Activated CD4-positive, alpha-beta memory T cell treated with anti-CD3 and anti-CD28 coated beads for 36 hours (primary cell): ENCODE results near the gene ORC6. TPM values are rescaled to one million over a fixed set of nuclear protein-coding genes. Genes with fewer than 3 reads are reported as not detected.

ENCODE experiments used
- CTCF ChIA-PET: fragments of 350-600 bp; sonication (Branson Sonifier 250); formaldehyde crosslinking; loops from one replicate; lab custom pipeline; 2021; ENCODE audit warnings: antibody characterized with exemption, inconsistent platforms; lab: Charles Lee
- POLR2A ChIA-PET: fragments of 350-600 bp; sonication (Branson Sonifier 250); formaldehyde crosslinking; loops from one replicate; lab custom pipeline; 2021; ENCODE audit warnings: antibody characterized with exemption; lab: Charles Lee
- DNase-seq: peaks from one replicate; pipeline ENCODE4 v3.0.0-alpha.2; 2020
- H3K27ac Mint-ChIP-seq: one replicate; pipeline ENCODE4 v1.8.0; 2021; ENCODE audit warnings: mixed read lengths
- H3K27me3 Mint-ChIP-seq: one replicate; pipeline ENCODE4 v1.8.0; 2021; ENCODE audit warnings: mixed read lengths
- H3K36me3 Mint-ChIP-seq: one replicate; pipeline ENCODE4 v1.8.0; 2021; ENCODE audit warnings: mixed read lengths
- H3K4me1 Mint-ChIP-seq: one replicate; pipeline ENCODE4 v1.8.0; 2021; ENCODE audit warnings: low read depth, mixed read lengths
- H3K4me3 Mint-ChIP-seq: one replicate; pipeline ENCODE4 v1.8.0; 2021; ENCODE audit warnings: mild to moderate bottlenecking, mixed read lengths
- H3K9me3 Mint-ChIP-seq: one replicate; pipeline ENCODE4 v1.8.0; 2021; ENCODE audit warnings: mixed read lengths
- intact Hi-C: fragments of 100-400 bp; cut with micrococcal nuclease; formaldehyde crosslinking; loops from one replicate; pipeline ENCODE4 v1.15.1; 2023
- total RNA-seq, 2 experiments: library from RNA; stranded (reverse); gene quantifications; one replicate each; pipeline ENCODE4 v1.2.3, GENCODE V29; 2021

ORC6 gene
- total RNA-seq, 2 experiments from 2014 or later: 48.6 to 51.7 TPM

DNA sequence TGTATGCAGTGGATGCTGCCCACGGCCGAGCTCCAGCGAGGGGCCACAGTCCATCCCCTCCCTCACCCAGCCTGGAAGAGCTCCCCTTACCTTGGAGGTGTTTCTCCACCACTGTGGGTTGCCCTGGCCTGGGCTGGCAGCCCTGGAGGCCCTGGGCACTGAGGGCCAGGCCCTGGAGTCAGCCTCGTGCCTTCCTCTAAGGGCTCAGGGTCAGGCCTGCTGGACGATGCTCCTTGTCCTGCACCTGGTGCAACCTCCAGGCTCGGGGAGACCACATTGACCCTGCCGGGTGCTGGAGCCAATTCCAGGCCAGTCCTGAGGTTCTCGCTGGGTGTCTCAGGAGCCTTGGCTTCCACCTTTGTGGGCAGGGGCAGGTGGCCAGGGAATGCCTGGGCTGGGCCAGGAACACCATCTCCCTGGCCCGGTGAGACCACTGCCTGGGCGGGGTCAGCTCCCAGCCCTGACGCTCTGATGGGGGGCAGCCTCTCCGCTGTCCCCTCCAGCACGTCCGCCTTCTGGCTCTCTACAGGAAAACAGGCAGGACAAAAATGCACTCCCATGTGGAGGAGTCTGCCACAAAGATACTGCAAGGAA is 48.3 kb downstream of the ORC6 start:
- no peak overlapping the region for H3K27ac Mint-ChIP-seq
- H3K27me3 Mint-ChIP-seq: no peaks in the 10 kb centered on the region
- H3K4me3 Mint-ChIP-seq: no peak overlapping the region
- intact Hi-C loops: no loop called here
- POLR2A ChIA-PET: interaction anchor here (0.5 kb wide), 1 partner anchor 74 kb away, joined by 4 read pairs; no protein-coding TSS in a partner anchor
- no peaks in the 10 kb centered on the region for H3K4me1 Mint-ChIP-seq
- H3K9me3 Mint-ChIP-seq: no peaks in the 10 kb centered on the region
- CTCF ChIA-PET: interaction anchor here (1.4 kb wide), 1 partner anchor 64 kb away, joined by 3 read pairs; no protein-coding TSS in a partner anchor
- DNase-seq: no peak
- no peaks in the 10 kb centered on the region for H3K36me3 Mint-ChIP-seq

GRCh38 chr16:46739934-46740333 is 50.5 kb downstream of the ORC6 start:
- ChIA-PET POLR2A (no interaction called here), CTCF (no interaction called here)
- Mint-ChIP-seq H3K36me3 (no peaks in the 10 kb centered on the region), H3K27ac (no peak overlapping the region), H3K27me3 (no peaks in the 10 kb centered on the region), H3K9me3 (no peaks in the 10 kb centered on the region), H3K4me3 (no peak overlapping the region), H3K4me1 (peaks cover 4% of the 10 kb centered on the region)
- intact Hi-C loops: no loop called here
- DNase-seq: no peak

DNA sequence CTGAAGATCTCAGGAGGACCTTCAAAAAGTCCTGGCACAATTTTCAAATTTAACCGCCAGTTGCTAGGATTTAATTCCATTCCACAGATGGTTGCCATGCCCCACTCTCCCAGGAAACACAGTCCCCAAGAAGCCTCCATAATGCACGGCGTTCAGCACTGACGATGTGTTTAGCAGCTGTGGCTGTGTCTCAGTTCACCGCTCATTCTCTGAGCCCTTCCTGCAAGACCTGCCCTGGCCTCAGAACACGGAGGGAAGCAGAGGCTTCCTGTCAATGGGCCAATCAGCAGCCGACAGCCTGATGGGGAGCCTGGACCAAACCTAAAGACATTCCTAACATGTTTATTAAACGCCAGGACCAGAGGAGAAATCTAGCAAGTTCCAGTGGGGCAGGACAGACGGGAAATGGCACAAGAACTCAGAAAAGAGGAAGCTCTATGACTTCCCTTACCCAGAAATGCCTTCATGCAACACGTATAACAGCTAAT is 53.8 kb downstream of the ORC6 start:
- Mint-ChIP-seq H3K27ac (no peak overlapping the region), H3K36me3 (no peaks in the 10 kb centered on the region), H3K4me3 (no peak overlapping the region), H3K27me3 (no peaks in the 10 kb centered on the region), H3K9me3 (no peaks in the 10 kb centered on the region), H3K4me1 (peaks cover 4% of the 10 kb centered on the region)
- CTCF ChIA-PET: interaction anchor here (0.8 kb wide), 2 partner anchors 56 to 58 kb away, joined by 3 to 4 read pairs; no protein-coding TSS in a partner anchor
- DNase-seq: no peak
- POLR2A ChIA-PET: no interaction called here
- intact Hi-C loops: no loop called here

DNA sequence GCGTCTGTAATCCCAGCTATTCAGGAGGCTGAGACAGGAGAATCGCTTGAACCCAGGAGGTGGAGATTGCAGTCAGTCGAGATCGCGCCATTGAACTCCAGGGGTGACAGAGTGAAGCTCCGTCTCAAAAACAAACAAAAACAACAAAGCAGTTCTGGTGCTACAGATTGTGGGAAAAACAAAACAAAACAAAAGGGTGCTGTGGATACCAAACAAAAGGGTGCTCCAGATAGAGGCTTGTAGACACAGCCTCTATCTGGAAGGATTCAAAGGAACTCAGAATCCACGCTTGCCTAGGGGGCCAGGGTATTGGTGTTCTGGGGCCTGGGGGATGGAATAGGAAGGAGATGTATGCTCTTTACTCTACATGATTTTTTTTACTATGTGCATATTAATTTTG is 56.2 kb downstream of the ORC6 start:
- intact Hi-C loops: no loop called here
- peaks cover 4% of the 10 kb centered on the region for H3K4me1 Mint-ChIP-seq
- ChIA-PET POLR2A (no interaction called here), CTCF (interaction anchor here (0.7 kb wide), 1 partner anchor 38 kb away, joined by 3 read pairs; no protein-coding TSS in a partner anchor)
- no peak for DNase-seq
- no peaks in the 10 kb centered on the region for H3K27me3 Mint-ChIP-seq
- H3K36me3 Mint-ChIP-seq: no peaks in the 10 kb centered on the region
- no peak overlapping the region for H3K4me3 Mint-ChIP-seq
- no peak overlapping the region for H3K27ac Mint-ChIP-seq
- H3K9me3 Mint-ChIP-seq: no peaks in the 10 kb centered on the region

DNA sequence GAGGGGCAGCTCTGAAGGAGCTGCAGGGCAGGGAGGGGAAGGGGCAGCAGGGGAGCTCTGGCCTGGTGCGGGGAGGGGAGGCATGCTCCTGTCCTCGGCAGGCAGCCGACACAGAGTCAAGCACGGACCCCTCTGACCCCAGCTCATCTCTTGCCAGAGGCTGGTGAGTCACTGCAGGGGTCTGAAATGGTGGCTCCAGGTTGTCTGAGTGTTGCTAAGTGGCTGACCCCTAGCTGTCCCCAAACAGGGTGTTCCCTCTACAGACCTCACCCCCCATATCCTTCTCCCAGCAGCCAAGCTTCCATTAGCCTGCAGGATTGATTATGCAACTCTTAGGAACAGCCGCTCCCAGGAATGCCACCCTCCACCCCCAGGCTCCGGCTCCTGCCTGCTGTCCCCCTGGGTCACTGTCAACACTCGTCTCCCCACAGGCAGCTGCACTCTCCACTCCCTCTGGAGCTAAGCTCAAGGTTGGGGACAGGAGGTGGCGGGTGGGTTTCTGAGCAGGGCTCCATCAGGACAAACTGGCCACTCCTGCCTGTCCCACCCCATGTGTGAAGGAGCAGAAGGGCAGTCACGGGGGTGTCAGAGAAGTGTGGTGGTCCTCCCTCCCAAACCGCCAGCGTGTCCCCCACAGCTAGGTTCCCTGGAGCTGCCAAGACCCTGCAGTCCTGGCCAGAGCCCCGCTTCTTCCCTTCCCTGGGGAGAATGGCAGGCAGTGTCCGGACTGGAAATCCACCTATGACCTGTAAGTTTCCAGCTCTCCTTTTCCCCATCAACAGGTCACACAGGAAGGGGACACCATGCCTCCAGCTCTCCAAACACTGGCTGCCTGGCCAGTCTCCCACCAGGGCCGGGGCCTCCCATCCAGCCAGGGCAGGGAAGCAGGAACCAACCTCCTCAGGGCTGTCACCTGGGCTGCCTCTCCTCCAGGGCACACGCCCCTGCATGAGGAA is 57.6 kb downstream of the ORC6 start:
- ChIA-PET POLR2A (no interaction called here), CTCF (no interaction called here)
- intact Hi-C loops: no loop called here

More for the DNA sequence above, 57.6 kb downstream of the ORC6 start:
- Mint-ChIP-seq H3K4me3 (no peak overlapping the region), H3K27ac (no peak overlapping the region), H3K4me1 (peaks cover 4% of the 10 kb centered on the region), H3K36me3 (no peaks in the 10 kb centered on the region), H3K9me3 (no peaks in the 10 kb centered on the region), H3K27me3 (no peaks in the 10 kb centered on the region)
- no peak for DNase-seq

Other genes with a start within 250 kb of the ORC6 start
- 10 to 100 TPM; 49.0 to 50.5 TPM for gene SHCBP1, start 68.3 kb upstream of the ORC6 start, total RNA-seq
- gene VPS35, start 481 bp upstream of the ORC6 start, total RNA-seq: 100 to 1,000 TPM; 112 to 114 TPM
- gene MYLK3, start 58.7 kb downstream of the ORC6 start, total RNA-seq: under 1 TPM in 1 of 2 experiments, not detected in 1; 0.15 TPM
- 10 to 100 TPM; 18.1 to 18.2 TPM for gene C16orf87, start 141.5 kb downstream of the ORC6 start, total RNA-seq
- gene GPT2, start 194.7 kb downstream of the ORC6 start, total RNA-seq: 10 to 100 TPM; 20.2 to 23.1 TPM